Measurements from ENCODE around the gene ULK1. TPM values are rescaled to one million over a fixed set of nuclear protein-coding genes. Genes with fewer than 3 reads are reported as not detected.

Gene ULK1
- polyA plus RNA-seq, 1 donor: 27.3 TPM

DNA sequence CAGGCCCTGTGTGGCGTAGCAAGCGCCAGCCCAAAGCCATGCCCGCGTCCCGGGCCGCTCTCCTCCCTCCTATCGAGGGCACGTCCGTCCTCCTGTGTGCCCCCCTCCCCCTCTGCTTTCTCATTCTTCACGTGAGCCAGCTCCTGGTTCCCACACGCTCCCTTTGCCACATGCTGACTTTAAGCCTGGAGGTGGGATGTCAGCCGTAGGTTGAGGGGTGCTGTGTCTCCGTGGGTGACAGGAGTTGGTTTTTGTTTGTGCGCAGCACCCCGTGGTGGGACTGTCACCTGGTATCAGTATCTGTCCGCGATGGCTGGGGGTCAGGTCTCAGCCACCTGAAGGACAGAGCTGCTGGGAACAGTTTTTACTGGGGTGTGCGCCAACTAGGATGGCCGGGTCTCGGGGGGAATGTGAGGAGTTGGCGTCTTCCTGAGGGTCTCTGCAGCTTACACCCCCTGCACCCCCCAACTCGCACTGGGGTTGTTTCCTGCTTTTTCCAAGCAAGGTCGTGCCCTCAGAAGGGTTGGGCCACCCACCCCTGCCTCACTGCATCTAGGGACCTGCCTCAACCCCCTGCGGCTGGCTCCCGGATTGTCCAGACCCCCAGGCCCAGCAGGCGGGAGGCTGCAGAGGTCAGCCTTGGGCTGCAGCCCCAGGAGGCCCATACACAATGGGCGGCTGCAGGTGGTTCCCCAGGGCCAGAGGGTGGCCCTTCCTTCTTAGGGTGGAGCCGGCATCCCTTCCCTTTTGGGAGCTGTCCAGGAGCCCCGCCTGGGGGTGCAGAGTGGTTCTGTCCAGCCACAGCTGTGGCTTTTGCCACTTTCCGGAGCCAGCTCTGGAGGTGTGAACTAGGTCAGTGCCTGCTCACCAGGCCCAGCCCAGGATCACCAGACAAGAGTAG, 7.3 kb downstream of the ULK1 start:
- DNase-seq: no peak
- H3K4me3 ChIP-seq (ENCODE audit: low read length): no peak overlapping the region
- WGBS (ENCODE audit: insufficient coverage, low lambda C conversion rate): 80% methylated on average over 1 of the region's 30 CpGs
- H3K4me1 ChIP-seq (ENCODE audit: control insufficient read depth, insufficient read depth, low read length): peaks cover 4% of the 10 kb centered on the region
- H3K36me3 ChIP-seq (ENCODE audit: control insufficient read depth, insufficient read depth, low read length): peaks cover 18% of the 10 kb centered on the region
- no peak overlapping the region for H3K27ac ChIP-seq (ENCODE audit: low read length)
- H3K27me3 ChIP-seq (ENCODE audit: control insufficient read depth, insufficient read depth, low read length): no peaks in the 10 kb centered on the region
- H3K9me3 ChIP-seq (ENCODE audit: control insufficient read depth, low read depth, low read length): no peaks in the 10 kb centered on the region

GRCh38 chr12:131902332-131903241, 8.2 kb downstream of the ULK1 start:
- no peaks in the 10 kb centered on the region for H3K27me3 ChIP-seq (ENCODE audit: control insufficient read depth, insufficient read depth, low read length)
- H3K9me3 ChIP-seq (ENCODE audit: control insufficient read depth, low read depth, low read length): no peaks in the 10 kb centered on the region
- no peak for DNase-seq
- no peak overlapping the region for H3K27ac ChIP-seq (ENCODE audit: low read length)
- WGBS (ENCODE audit: insufficient coverage, low lambda C conversion rate): no CpG with 5 or more reads among the region's 25 CpGs
- no peak overlapping the region for H3K4me3 ChIP-seq (ENCODE audit: low read length)
- peaks cover 18% of the 10 kb centered on the region for H3K36me3 ChIP-seq (ENCODE audit: control insufficient read depth, insufficient read depth, low read length)
- no peaks in the 10 kb centered on the region for H3K4me1 ChIP-seq (ENCODE audit: control insufficient read depth, insufficient read depth, low read length)

DNA sequence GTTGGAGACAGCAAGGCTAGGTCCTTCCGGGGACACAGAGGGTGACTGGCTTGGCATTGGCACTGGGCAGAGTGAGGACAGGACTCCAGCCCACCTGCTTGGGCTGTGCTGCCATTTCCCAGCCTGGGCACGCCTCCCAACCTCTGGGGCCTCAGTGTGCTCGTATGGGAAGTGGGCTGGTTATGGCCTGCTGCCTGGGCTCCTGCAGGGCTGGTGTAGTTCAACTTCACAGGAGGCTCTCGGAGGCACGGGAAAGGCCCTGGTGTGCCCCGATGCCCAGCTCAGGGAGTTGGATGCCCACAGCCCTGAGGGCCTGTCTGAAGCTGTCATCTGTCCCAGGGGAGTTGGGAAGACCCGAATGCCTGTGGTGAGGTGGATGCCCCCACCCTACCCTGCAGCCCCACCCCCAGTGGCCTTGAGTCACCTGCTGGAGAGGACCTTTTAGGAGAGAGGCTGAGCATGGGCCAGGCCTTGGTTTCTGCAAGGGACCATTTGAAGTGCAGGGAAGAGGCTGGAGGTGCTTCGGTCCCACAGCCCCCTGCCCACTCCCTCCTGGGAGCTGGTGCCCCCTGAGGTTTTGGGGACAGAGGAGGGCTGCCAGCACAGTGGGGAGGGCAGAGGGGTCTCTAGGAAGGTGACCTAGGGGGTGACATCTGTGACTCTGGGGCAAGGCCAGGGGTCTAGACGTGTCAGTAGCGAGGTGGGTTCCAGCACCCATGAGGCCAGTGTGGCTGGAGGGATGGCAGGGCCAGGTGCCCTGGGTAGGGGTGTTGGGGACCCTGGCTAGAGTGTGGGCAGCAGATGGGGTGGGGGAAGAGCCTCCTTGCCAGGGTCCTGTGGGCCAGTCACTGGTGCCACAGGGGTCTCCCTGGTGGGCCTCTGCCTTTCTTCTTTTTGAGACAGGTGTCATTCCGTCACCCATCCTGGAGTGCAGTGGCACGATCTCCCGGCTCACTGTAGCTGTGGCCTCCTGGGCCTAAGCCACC, 9.1 kb downstream of the ULK1 start:
- Histone ChIP-seq H3K27me3 (ENCODE audit: control insufficient read depth, insufficient read depth, low read length) (no peaks in the 10 kb centered on the region), H3K4me1 (ENCODE audit: control insufficient read depth, insufficient read depth, low read length) (no peaks in the 10 kb centered on the region), H3K4me3 (ENCODE audit: low read length) (no peak overlapping the region), H3K9me3 (ENCODE audit: control insufficient read depth, low read depth, low read length) (no peaks in the 10 kb centered on the region), H3K27ac (ENCODE audit: low read length) (no peak overlapping the region), H3K36me3 (ENCODE audit: control insufficient read depth, insufficient read depth, low read length) (peaks cover 14% of the 10 kb centered on the region)
- DNase-seq: no peak
- no CpG with 5 or more reads among the region's 13 CpGs for WGBS (ENCODE audit: insufficient coverage, low lambda C conversion rate)

GRCh38 chr12:131904346-131904745, 9.9 kb downstream of the ULK1 start:
- Histone ChIP-seq H3K27me3 (ENCODE audit: control insufficient read depth, insufficient read depth, low read length) (no peaks in the 10 kb centered on the region), H3K4me1 (ENCODE audit: control insufficient read depth, insufficient read depth, low read length) (no peaks in the 10 kb centered on the region), H3K4me3 (ENCODE audit: low read length) (no peak overlapping the region), H3K9me3 (ENCODE audit: control insufficient read depth, low read depth, low read length) (no peaks in the 10 kb centered on the region), H3K36me3 (ENCODE audit: control insufficient read depth, insufficient read depth, low read length) (peaks cover 18% of the 10 kb centered on the region), H3K27ac (ENCODE audit: low read length) (no peak overlapping the region)
- no CpG with 5 or more reads among the region's 5 CpGs for WGBS (ENCODE audit: insufficient coverage, low lambda C conversion rate)
- DNase-seq: no peak

DNA sequence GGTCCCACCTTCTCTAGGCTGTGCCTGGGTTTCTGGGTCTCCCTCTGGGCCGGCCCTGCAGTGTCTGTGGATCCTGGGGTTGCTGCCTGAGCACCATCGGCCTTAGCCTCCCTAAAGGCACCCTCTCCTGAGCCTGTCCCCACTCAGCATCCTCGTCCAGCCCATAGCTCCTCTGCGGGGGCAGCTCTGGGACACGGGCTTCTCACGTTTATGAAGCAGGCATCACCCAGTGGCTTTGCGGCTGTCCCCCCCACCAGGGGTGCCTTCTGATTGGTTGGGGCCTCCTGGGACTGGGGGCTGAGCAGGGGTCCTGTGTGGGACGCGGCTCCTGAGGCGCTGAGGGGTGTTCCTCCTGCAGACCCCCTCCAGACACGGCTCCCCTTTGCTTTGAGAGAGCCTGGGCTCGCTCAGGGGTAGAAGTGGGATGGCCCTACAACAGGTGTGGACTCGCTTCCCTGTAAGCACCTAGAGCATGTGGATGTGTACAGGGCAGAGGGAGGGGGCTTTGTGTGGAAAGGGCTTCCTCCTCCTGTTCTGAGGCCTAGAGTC, 10.7 kb downstream of the ULK1 start:
- H3K4me3 ChIP-seq (ENCODE audit: low read length): no peak overlapping the region
- peaks cover 26% of the 10 kb centered on the region for H3K36me3 ChIP-seq (ENCODE audit: control insufficient read depth, insufficient read depth, low read length)
- H3K9me3 ChIP-seq (ENCODE audit: control insufficient read depth, low read depth, low read length): no peaks in the 10 kb centered on the region
- no peaks in the 10 kb centered on the region for H3K27me3 ChIP-seq (ENCODE audit: control insufficient read depth, insufficient read depth, low read length)
- WGBS (ENCODE audit: insufficient coverage, low lambda C conversion rate): no CpG with 5 or more reads among the region's 13 CpGs
- no peak for DNase-seq
- no peaks in the 10 kb centered on the region for H3K4me1 ChIP-seq (ENCODE audit: control insufficient read depth, insufficient read depth, low read length)
- H3K27ac ChIP-seq (ENCODE audit: low read length): no peak overlapping the region

GRCh38 chr12:131905630-131906091, 11.2 kb downstream of the ULK1 start:
- no peaks in the 10 kb centered on the region for H3K4me1 ChIP-seq (ENCODE audit: control insufficient read depth, insufficient read depth, low read length)
- DNase-seq: no peak
- no peaks in the 10 kb centered on the region for H3K27me3 ChIP-seq (ENCODE audit: control insufficient read depth, insufficient read depth, low read length)
- WGBS (ENCODE audit: insufficient coverage, low lambda C conversion rate): no CpG with 5 or more reads among the region's 15 CpGs
- peaks cover 29% of the 10 kb centered on the region for H3K36me3 ChIP-seq (ENCODE audit: control insufficient read depth, insufficient read depth, low read length)
- no peak overlapping the region for H3K27ac ChIP-seq (ENCODE audit: low read length)
- no peaks in the 10 kb centered on the region for H3K9me3 ChIP-seq (ENCODE audit: control insufficient read depth, low read depth, low read length)
- no peak overlapping the region for H3K4me3 ChIP-seq (ENCODE audit: low read length)

DNA sequence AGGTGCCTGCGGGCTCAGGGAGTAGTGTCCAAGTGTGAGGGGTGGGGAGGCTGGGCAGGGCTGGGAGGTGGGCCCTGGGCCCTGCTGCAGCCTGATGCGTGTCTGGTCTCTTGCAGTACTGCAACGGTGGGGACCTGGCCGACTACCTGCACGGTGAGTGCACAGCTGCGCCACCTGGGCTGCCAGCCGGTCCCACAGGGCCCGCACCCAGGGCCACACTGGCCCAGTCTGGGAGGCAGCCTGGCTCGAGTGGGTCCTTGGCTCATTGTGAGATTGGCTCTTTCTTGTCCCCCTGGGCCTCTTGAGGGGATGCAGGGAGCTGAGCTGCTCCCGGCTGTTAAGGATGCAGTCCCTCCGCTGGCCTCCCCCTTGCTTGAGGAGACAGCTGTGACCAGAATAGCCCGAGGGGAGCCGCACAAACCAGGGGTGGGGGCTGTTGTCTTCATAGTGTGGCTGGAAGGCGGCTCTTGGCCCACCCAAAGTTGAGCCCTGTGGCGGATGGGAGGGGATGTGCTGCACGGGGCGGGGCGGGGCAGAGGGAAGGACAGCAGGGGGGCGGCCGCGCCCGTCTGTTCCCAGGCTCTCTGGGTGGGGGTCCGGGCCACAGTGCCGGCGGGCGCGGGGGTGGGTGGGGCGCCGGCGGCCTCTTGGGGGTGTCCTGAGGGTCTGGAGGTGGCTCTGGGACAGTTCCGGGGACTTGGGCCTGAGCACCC, 13.1 kb downstream of the ULK1 start:
- Histone ChIP-seq H3K4me3 (ENCODE audit: low read length) (no peak overlapping the region), H3K27me3 (ENCODE audit: control insufficient read depth, insufficient read depth, low read length) (no peaks in the 10 kb centered on the region), H3K4me1 (ENCODE audit: control insufficient read depth, insufficient read depth, low read length) (no peaks in the 10 kb centered on the region), H3K27ac (ENCODE audit: low read length) (no peak overlapping the region), H3K36me3 (ENCODE audit: control insufficient read depth, insufficient read depth, low read length) (peaks cover 45% of the 10 kb centered on the region), H3K9me3 (ENCODE audit: control insufficient read depth, low read depth, low read length) (no peaks in the 10 kb centered on the region)
- no CpG with 5 or more reads among the region's 31 CpGs for WGBS (ENCODE audit: insufficient coverage, low lambda C conversion rate)
- DNase-seq: no peak

DNA sequence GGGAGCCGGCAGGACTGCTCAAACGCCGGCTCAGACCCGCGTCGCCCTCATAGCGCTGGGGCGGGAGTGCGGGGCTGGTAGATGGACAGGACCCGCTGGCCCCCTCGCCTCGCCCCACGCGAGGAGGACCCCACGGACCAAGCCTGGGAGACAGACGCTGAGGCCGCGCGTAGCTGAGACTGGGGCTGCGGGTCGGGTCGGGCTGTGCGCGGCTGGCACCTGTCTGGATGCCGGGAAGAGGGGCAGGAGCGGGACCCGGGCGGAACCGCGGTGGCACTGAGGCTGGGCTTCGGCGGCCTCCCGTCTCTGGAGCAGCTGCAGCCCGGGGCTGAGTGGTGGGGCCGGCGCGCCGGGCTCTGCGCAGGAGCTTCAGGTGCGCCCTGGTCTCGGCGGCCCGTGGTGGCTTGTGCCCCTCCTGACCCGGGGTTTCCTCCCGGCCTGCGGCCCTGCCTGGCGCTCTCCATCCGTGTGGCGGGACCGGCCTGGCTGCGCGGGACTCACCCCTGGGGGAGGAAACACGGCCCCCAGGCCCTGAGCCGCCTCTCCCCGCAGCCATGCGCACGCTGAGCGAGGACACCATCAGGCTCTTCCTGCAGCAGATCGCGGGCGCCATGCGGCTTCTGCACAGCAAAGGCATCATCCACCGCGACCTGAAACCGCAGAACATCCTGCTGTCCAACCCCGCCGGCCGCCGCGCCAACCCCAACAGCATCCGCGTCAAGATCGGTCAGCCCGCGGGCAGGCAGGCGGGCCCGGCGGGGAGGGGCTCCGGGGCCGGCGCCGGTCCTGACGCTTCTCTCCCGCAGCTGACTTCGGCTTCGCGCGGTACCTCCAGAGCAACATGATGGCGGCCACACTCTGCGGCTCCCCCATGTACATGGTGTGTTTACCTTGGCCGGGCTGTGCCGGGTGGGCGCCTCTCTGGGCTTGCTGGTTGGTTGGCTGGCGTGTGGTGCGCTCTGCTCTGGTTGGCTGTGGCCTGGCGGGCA, 14.0 kb downstream of the ULK1 start:
- no CpG with 5 or more reads among the region's 96 CpGs for WGBS (ENCODE audit: insufficient coverage, low lambda C conversion rate)
- H3K36me3 ChIP-seq (ENCODE audit: control insufficient read depth, insufficient read depth, low read length): peaks cover 52% of the 10 kb centered on the region

More for the DNA sequence above, 14.0 kb downstream of the ULK1 start:
- Histone ChIP-seq H3K4me1 (ENCODE audit: control insufficient read depth, insufficient read depth, low read length) (no peaks in the 10 kb centered on the region), H3K27ac (ENCODE audit: low read length) (no peak overlapping the region), H3K27me3 (ENCODE audit: control insufficient read depth, insufficient read depth, low read length) (no peaks in the 10 kb centered on the region), H3K9me3 (ENCODE audit: control insufficient read depth, low read depth, low read length) (no peaks in the 10 kb centered on the region), H3K4me3 (ENCODE audit: low read length) (no peak overlapping the region)
- DNase-seq: no peak

Measured in large intestine (tissue), 3 donors.